ENCODE results near the gene KLHL3. TPM values are rescaled to one million over a fixed set of nuclear protein-coding genes. Genes with fewer than 3 reads are reported as not detected.

The KLHL3 gene
- total and polyA plus RNA-seq, 12 donors, result 12.4 to 37.4 (median 23.7) TPM

DNA sequence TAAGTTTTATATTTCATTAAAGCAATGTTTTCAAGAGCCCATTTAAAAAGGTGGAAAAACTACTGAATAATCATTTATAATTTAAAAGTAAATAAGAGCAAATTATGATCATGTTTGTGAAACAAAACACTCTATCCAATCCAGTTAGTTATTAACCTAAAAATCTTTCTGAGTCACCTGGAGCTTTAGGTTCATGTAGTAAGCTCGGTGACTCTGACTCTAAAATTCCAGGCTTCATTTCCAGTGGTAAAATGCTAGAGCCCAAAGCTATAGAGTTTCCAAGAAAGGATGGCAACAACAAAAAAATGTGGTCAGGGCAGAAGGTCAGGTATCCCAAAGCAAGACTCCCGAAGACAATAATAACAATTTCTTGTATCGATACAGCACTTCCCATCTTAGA is 160.7 kb downstream of the KLHL3 start:
- no peak overlapping the region for H3K27ac ChIP-seq
- 92 to 95% methylated on average over 3 of the region's 3 CpGs for WGBS, 2 donors
- DNase-seq (no peak), ATAC-seq (no peak)
- peaks cover 0 to 9% (median 0%) of the 10 kb centered on the region in 9 donors for H3K4me1 ChIP-seq
- H3K36me3 ChIP-seq, result no peaks in the 10 kb centered on the region
- H3K9me3 ChIP-seq, result no peaks in the 10 kb centered on the region
- intact Hi-C loops (cut with DNase I), result no loop called here
- H3K27me3 ChIP-seq, result peaks cover 0 to 9% (median 0%) of the 10 kb centered on the region in 7 donors
- TF ChIP-seq, protein P1, sequence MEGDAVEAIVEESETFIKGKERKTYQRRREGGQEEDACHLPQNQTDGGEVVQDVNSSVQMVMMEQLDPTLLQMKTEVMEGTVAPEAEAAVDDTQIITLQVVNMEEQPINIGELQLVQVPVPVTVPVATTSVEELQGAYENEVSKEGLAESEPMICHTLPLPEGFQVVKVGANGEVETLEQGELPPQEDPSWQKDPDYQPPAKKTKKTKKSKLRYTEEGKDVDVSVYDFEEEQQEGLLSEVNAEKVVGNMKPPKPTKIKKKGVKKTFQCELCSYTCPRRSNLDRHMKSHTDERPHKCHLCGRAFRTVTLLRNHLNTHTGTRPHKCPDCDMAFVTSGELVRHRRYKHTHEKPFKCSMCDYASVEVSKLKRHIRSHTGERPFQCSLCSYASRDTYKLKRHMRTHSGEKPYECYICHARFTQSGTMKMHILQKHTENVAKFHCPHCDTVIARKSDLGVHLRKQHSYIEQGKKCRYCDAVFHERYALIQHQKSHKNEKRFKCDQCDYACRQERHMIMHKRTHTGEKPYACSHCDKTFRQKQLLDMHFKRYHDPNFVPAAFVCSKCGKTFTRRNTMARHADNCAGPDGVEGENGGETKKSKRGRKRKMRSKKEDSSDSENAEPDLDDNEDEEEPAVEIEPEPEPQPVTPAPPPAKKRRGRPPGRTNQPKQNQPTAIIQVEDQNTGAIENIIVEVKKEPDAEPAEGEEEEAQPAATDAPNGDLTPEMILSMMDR (IDR thresholded peaks at IDR 0.05), result no peak
- H3K4me3 ChIP-seq, result no peak overlapping the region

DNA sequence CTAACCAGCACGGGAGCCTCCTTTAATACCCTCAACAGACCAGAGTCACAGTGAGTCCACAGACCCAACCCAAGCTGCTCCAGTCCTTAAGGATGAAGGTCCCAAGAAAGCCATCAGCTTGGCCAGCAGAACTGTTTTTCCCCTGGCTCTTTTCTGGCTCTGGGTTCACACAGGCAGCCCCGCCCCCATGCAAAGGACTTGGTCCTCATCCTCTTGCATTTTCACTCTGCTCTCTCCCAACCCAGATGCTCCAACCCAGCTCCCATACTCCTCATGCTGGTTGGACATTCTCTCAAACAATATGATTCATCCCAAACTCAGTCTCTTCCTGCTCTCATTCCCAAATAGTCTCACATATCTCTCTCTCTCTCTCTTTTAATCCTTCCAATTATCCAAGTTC is 162.5 kb downstream of the KLHL3 start:
- H3K36me3 ChIP-seq, result no peaks in the 10 kb centered on the region
- WGBS, 2 donors, result 88 to 89% methylated on average over 2 of the region's 2 CpGs
- peaks cover 0 to 9% (median 0%) of the 10 kb centered on the region in 9 donors for H3K4me1 ChIP-seq
- no peaks in the 10 kb centered on the region for H3K9me3 ChIP-seq
- no peak for ATAC-seq
- no peak overlapping the region for H3K27ac ChIP-seq
- H3K4me3 ChIP-seq, result no peak overlapping the region
- peaks cover 0 to 9% (median 0%) of the 10 kb centered on the region in 7 donors for H3K27me3 ChIP-seq
- TF ChIP-seq, protein P1 (IDR thresholded peaks at IDR 0.05), result no peak
- intact Hi-C loops (cut with DNase I), result no loop called here
- no peak for DNase-seq

DNA sequence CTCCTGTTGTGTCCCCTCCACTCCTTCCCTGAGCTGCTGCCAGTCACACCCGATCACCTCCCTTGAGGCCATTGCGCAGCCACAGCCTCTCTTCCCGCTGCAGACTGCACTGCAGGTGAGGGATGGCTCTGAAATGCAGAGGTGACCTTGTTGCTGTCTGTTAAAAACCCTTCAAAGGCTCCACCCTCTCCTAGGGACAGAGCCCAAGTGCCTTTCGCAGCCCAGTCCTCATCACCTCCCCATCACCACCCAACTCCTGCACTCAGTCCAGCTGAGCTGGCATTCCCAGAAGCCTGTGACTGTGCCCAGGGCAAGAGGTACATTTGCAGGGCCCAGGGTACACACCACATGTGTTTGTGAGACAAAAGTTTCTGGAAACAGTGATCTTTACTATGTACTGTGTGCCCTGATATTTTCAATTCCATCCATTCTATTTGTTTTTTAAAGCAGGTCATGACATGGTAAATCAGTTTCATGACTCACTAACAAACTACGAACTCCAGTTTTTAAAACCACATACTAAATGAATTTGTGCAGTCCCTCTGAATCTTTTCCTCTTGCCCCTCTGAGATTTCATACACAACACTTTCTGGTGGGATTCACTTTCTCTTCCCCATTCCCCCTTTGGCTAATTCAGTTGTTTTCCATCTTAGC is 163.7 kb downstream of the KLHL3 start:
- 85 to 88% methylated on average over 5 of the region's 5 CpGs for WGBS, 2 donors

DNA sequence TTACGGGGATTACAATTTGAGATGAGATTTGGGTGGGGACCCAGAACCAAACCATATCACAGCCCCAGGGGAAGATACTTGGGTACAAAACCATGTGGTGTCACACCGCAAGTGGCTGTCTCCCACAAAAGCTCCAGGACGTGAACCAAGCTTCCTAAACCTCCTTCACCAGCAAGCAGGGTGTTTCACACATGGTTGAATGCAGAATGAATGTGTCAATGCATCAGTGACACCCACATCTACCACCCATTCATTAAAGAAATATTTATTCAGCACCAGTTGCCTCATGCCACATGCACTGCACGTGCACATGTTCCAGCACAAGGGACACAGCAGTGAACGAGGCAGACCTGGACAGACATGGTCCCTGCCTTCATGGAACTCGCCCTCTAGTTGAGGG is 165.8 kb downstream of the KLHL3 start:
- DNase-seq (no peak), ATAC-seq (no peak)
- Histone ChIP-seq H3K27me3 (peaks cover 0 to 14% (median 0%) of the 10 kb centered on the region in 7 donors), H3K27ac (no peak overlapping the region), H3K4me1 (peaks cover 0 to 30% (median 20%) of the 10 kb centered on the region in 9 donors), H3K9me3 (no peaks in the 10 kb centered on the region), H3K36me3 (no peaks in the 10 kb centered on the region), H3K4me3 (no peak overlapping the region)
- TF ChIP-seq, protein P1 (IDR thresholded peaks at IDR 0.05), result no peak
- 93% methylated on average over 6 of the region's 6 CpGs for WGBS, 2 donors
- intact Hi-C loops (cut with DNase I), result no loop called here

More for the DNA sequence above, 163.7 kb downstream of the KLHL3 start:
- Histone ChIP-seq H3K27ac (no peak overlapping the region), H3K9me3 (no peaks in the 10 kb centered on the region), H3K4me3 (no peak overlapping the region), H3K36me3 (no peaks in the 10 kb centered on the region), H3K4me1 (peaks cover 0 to 14% (median 4%) of the 10 kb centered on the region in 9 donors), H3K27me3 (peaks cover 0 to 9% (median 0%) of the 10 kb centered on the region in 7 donors)
- DNase-seq, result no peak
- intact Hi-C loops (cut with DNase I), result no loop called here
- TF ChIP-seq, protein P1 (IDR thresholded peaks at IDR 0.05), result no peak
- peak in 3 of 8 donors; percentile 50 to 75 (median 59) for ATAC-seq

Small RNA genes within 50 kb of the gene (microRNA-seq; reads per million reads assigned to microRNA genes)
- 451 to 765 reads per million in 2 donors for gene MIR874

Other genes starting within 250 kb of the KLHL3 start
- gene SPOCK1, start 236.8 kb downstream of the KLHL3 start, total RNA-seq, result 10 to 100 TPM; 21.6 to 70.3 (median 35.3) TPM
- 10 to 100 TPM; 13.7 to 23.6 TPM for gene SPOCK1, start 236.8 kb downstream of the KLHL3 start, polyA plus RNA-seq
- gene HNRNPA0, start 18.3 kb upstream of the KLHL3 start, total RNA-seq, result 10 to 100 TPM; 12.4 to 23.8 (median 17.4) TPM
- 10 to 100 TPM in 1 of 2 donors, 1 to 10 TPM in 1; 7.9 to 17.9 TPM for gene HNRNPA0, start 18.3 kb upstream of the KLHL3 start, polyA plus RNA-seq
- 10 to 100 TPM in 9 of 10 donors, 1 to 10 TPM in 1; 6.8 to 22.4 (median 11.7) TPM for gene MYOT, start 131.8 kb upstream of the KLHL3 start, total RNA-seq
- gene MYOT, start 131.8 kb upstream of the KLHL3 start, polyA plus RNA-seq, result 100 to 1,000 TPM in 1 of 2 donors, 1 to 10 TPM in 1; 6.4 to 180 TPM
- 1 to 10 TPM in 3 of 10 donors, under 1 TPM in 6, not detected in 1; 0.42 to 1.7 (median 0.53) TPM for gene PKD2L2, start 153.4 kb upstream of the KLHL3 start, total RNA-seq
- gene PKD2L2, start 153.4 kb upstream of the KLHL3 start, polyA plus RNA-seq, result under 1 TPM in 1 of 2 donors, not detected in 1; 0.06 TPM

All from heart right ventricle (tissue), 16 donors.